Measurements from ENCODE around the gene RASSF4. TPM values are rescaled to one million over a fixed set of nuclear protein-coding genes. Genes with fewer than 3 reads are reported as not detected.

RASSF4 gene
- total and polyA plus RNA-seq, 9 of the 15 experiments (the other 6 are each of a cell fraction or from before 2014, with no cell fraction given) = 0.01 to 0.62 (median 0.11) TPM; not detected in 3

DNA sequence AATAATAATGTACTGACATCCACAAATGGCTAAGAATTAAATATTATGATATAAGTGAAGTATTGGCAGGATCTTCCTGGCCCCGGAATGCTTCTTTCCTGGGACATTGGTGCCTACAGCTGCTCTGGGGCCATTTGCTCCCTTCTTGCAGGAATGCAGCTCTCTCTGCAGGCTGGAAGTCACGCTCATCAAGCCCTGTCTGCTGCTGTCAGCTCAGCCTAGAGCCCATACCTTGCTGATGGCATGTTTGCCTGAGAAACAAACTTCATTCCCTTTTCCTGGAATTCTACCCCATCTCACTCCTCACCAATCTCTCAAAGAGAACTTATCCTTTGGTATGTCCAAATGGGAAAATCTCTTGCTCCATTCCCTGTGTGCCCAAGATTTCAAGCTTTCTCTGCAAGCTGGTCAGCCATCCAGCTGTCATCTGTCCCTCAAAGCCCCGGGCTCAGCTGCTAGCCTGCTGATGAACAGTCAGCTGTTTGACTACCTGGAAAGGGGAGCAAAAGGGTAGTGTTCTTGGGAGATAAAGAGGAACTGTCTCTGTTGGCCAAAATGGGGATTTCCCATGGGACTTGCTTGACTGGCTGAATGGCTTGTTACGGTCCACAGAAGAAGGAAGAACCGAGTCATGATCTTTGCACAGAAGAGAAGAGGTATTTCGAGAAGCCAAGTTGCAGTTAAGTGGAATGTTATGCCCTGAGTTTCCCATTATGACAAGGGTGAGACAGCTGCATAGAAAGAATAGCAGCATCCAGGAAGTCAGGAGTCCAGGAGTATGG is 12.0 kb upstream of the RASSF4 start:
- ATAC-seq (no peak), FAIRE-seq (no peak), DNase-seq (ENCODE audit: extremely low read depth in 1 of 4, low spot score in 3 of 4) (no peak)
- Histone ChIP-seq H3K4me3 (no peak overlapping the region), H3K9me3 (replicated peaks; ENCODE audit: control insufficient read depth, insufficient read depth, low read depth, low read length) (no peaks in the 10 kb centered on the region), H4K20me1 (replicated peaks; ENCODE audit: control insufficient read depth, insufficient read depth, low read length) (no peaks in the 10 kb centered on the region), H3K27ac (ENCODE audit: extremely low read depth, low read depth, low read length) (no peak overlapping the region), H3K4me2 (ENCODE audit: insufficient read depth, low read length) (no peak overlapping the region), H3K9ac (ENCODE audit: insufficient read depth in 1 of 2, low read depth in 2 of 2, low read length in 2 of 2) (no peak overlapping the region), H3K4me1 (replicated peaks in 1 of 2; ENCODE audit: control insufficient read depth in 2 of 2, insufficient read depth in 2 of 2, low read length in 2 of 2) (no peaks in the 10 kb centered on the region), H2AFZ (ENCODE audit: low read depth, low read length) (no peak overlapping the region), H3K79me2 (ENCODE audit: control insufficient read depth, insufficient read depth, low read length) (no peaks in the 10 kb centered on the region), H3K9me1 (ENCODE audit: control insufficient read depth, insufficient read depth, low read length) (no peaks in the 10 kb centered on the region), H3K27me3 (ENCODE audit: control insufficient read depth in 2 of 2, insufficient read depth in 2 of 2, low read length in 2 of 2) (peaks cover 8 to 10% of the 10 kb centered on the region in 2 experiments; a peak in 4 of 5 replicates), H3K36me3 (ENCODE audit: control insufficient read depth, insufficient read depth, low read length) (no peaks in the 10 kb centered on the region)
- in situ Hi-C loops (cut with MboI) = no loop called here
- CTCF ChIA-PET (ENCODE audit: low intra/inter-chr PET ratio) = no interaction called here
- POLR2A ChIA-PET = interaction anchor here (0.8 to 1.3 kb wide), 2 partner anchors 10 to 31 kb away, joined by 3 to 4 read pairs; partner anchors contain the start of gene DEPP1
- whole genome bisulfite sequencing (ENCODE audit: insufficient coverage, low coverage, missing lambda C conversion rate) = 0% methylated on average over 6 of the region's 6 CpGs
- intact Hi-C loops (cut with micrococcal nuclease) = no loop called here
- BruUV-seq (replicated peaks) = no TSS peak
- TF ChIP-seq CREBBP (IDR thresholded peaks at IDR 0.05; ENCODE audit: low read depth, low read length) (no peak), CHD4 (IDR thresholded peaks at IDR 0.05; ENCODE audit: insufficient read depth, insufficient replicate concordance, low read depth, low read length, poor library complexity, severe bottlenecking) (no peak), KLF16 (IDR thresholded peaks at IDR 0.05) (no peak), CBFA2T2 (conservative IDR thresholded peaks at IDR 0.05) (peak; percentile 21; the same call in 1 of the 2 replicates), ZNF707 (CRISPR knock-in tag; conservative IDR thresholded peaks at IDR 0.05) (no peak), TOE1 (IDR thresholded peaks at IDR 0.05; ENCODE audit: borderline replicate concordance) (no peak), TOE1 (CRISPR knock-in tag; IDR thresholded peaks at IDR 0.05; ENCODE audit: borderline replicate concordance, low read depth) (no peak), CBFA2T3 (IDR thresholded peaks at IDR 0.05) (0 out of 2 replicates have a peak, but pooled peaks have one; percentile 26), ZBTB7A (IDR thresholded peaks at IDR 0.05; ENCODE audit: borderline replicate concordance, control insufficient read depth, low read depth, low read length) (no peak)
- TF ChIP-seq, protein P1, sequence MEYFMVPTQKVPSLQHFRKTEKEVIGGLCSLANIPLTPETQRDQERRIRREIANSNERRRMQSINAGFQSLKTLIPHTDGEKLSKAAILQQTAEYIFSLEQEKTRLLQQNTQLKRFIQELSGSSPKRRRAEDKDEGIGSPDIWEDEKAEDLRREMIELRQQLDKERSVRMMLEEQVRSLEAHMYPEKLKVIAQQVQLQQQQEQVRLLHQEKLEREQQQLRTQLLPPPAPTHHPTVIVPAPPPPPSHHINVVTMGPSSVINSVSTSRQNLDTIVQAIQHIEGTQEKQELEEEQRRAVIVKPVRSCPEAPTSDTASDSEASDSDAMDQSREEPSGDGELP (CRISPR knock-in tag; IDR thresholded peaks at IDR 0.05; ENCODE audit: borderline replicate concordance) = peak; percentile 30; the same call in 1 of the 2 replicates
- TF ChIP-seq, protein P2, sequence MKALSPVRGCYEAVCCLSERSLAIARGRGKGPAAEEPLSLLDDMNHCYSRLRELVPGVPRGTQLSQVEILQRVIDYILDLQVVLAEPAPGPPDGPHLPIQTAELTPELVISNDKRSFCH (CRISPR knock-in tag; IDR thresholded peaks at IDR 0.05) = no peak
- TF ChIP-seq, protein P2 (tag; IDR thresholded peaks at IDR 0.05) = no peak
- TF ChIP-seq, protein P3, sequence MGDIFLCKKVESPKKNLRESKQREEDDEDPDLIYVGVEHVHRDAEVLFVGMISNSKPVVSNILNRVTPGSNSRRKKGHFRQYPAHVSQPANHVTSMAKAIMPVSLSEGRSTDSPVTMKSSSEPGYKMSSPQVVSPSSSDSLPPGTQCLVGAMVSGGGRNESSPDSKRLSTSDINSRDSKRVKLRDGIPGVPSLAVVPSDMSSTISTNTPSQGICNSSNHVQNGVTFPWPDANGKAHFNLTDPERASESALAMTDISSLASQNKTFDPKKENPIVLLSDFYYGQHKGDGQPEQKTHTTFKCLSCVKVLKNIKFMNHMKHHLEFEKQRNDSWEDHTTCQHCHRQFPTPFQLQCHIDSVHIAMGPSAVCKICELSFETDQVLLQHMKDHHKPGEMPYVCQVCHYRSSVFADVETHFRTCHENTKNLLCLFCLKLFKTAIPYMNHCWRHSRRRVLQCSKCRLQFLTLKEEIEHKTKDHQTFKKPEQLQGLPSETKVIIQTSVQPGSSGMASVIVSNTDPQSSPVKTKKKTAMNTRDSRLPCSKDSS (IDR thresholded peaks at IDR 0.05; ENCODE audit: low read depth, partially characterized antibody) = no peak
- TF ChIP-seq, protein P4, sequence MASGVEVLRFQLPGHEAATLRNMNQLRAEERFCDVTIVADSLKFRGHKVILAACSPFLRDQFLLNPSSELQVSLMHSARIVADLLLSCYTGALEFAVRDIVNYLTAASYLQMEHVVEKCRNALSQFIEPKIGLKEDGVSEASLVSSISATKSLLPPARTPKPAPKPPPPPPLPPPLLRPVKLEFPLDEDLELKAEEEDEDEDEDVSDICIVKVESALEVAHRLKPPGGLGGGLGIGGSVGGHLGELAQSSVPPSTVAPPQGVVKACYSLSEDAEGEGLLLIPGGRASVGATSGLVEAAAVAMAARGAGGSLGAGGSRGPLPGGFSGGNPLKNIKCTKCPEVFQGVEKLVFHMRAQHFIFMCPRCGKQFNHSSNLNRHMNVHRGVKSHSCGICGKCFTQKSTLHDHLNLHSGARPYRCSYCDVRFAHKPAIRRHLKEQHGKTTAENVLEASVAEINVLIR (CRISPR knock-in tag; IDR thresholded peaks at IDR 0.05) = no peak
